Lung (tissue), 12 donors: ENCODE measurements around the gene LINC01488. TPM values are rescaled to one million over a fixed set of nuclear protein-coding genes. Genes with fewer than 3 reads are reported as not detected.

Experiments
- ATAC-seq: fragments of 200-7000 bp; cut with Tn5 transposase; one replicate; pipeline ENCODE4 v1.9.1; 2020; ENCODE audit warnings: moderate number of reproducible peaks; ENCODE audit not compliant: insufficient read depth, low FRiP score
- DNase-seq, 3 donors: peaks; one replicate each; pipeline ENCODE4 v3.0.0-alpha.2; 2013 to 2017
- H3K27ac ChIP-seq, 2 donors: one replicate each; pipeline ENCODE4 v1.5.1; 2013; ENCODE audit warnings: mild to moderate bottlenecking in 2 of 2, moderate library complexity in 2 of 2, control low read depth in 1 of 2, inconsistent platforms in 1 of 2, low read depth in 1 of 2, low read length in 1 of 2
- H3K27me3 ChIP-seq, 3 donors: one replicate each; pipeline ENCODE4 v1.5.1; 2013; ENCODE audit warnings: low read length in 2 of 3; ENCODE audit not compliant: control insufficient read depth in 3 of 3, insufficient read depth in 3 of 3
- H3K36me3 ChIP-seq, 4 donors: one replicate each; pipeline ENCODE4 v1.5.1; 2013; ENCODE audit warnings: low read length in 4 of 4, mild to moderate bottlenecking in 1 of 4, moderate library complexity in 1 of 4; ENCODE audit not compliant: control insufficient read depth in 4 of 4, insufficient read depth in 4 of 4
- H3K4me1 ChIP-seq, 5 donors: one replicate each; pipeline ENCODE4 v1.5.1; 2013; ENCODE audit warnings: low read length in 5 of 5, mild to moderate bottlenecking in 2 of 5, moderate library complexity in 1 of 5; ENCODE audit not compliant: control insufficient read depth in 5 of 5, insufficient read depth in 5 of 5
- H3K4me3 ChIP-seq: one replicate; pipeline ENCODE4 v1.5.1; 2013; ENCODE audit warnings: mild to moderate bottlenecking, control low read depth, moderate library complexity
- H3K9ac ChIP-seq, 2 donors: one replicate each; pipeline ENCODE4 v1.5.1; 2013; ENCODE audit warnings: low read length in 2 of 2, control low read depth in 1 of 2; ENCODE audit not compliant: insufficient read depth in 1 of 2
- H3K9me3 ChIP-seq, 4 donors: one replicate each; pipeline ENCODE4 v1.5.1; 2013; ENCODE audit warnings: low read length in 3 of 4, mild to moderate bottlenecking in 1 of 4, moderate library complexity in 1 of 4; ENCODE audit not compliant: control insufficient read depth in 4 of 4, insufficient read depth in 3 of 4
- CTCF ChIP-seq: IDR thresholded peaks from 2 replicates; pipeline ENCODE4 v1.5.1; 2012; ENCODE audit warnings: mild to moderate bottlenecking; ENCODE audit errors: control extremely low read depth, extremely low read depth
- WGBS, 2 donors: extraction: QIAGEN DNeasy Blood & Tissue Kit; methylation state at CpG; one replicate each; pipeline ENCODE4 v1.1.7; 2013; 5-methylcytosine and 5-hydroxymethylcytosine counted together
- polyA plus RNA-seq, 2 donors: library from polyadenylated mRNA; stranded (reverse); fragments of 200-250 nt; gene quantifications; one replicate each; pipeline ENCODE4 v1.2.1, GENCODE V29; 2013
- total RNA-seq, 2 donors: library from RNA; depleted of rRNA in 1 of 2; stranded (reverse); fragments of >200 nt in 1 of 2; gene quantifications; one replicate each; pipeline ENCODE4 v1.2.1, GENCODE V29; 2014 to 2021
- donor health status: control.
- donor health status: control.
- donor health status: Bipolar disorder and iron deficiency.
- donor health status: healthy.
- donor health status: DM: yes; HTN: yes; CAD: no.

Gene LINC01488
- total and polyA plus RNA-seq, 4 donors: not detected

- H3K4me3 ChIP-seq: no peak overlapping the region
- peaks cover 0 to 5% (median 0%) of the 10 kb centered on the region in 4 donors for H3K9me3 ChIP-seq
- no peak overlapping the region for H3K27ac ChIP-seq
- WGBS, 2 donors: 92 to 94% methylated on average over 9 of the region's 9 CpGs
- TF ChIP-seq CTCF: no peak
- DNase-seq (no peak), ATAC-seq (no peak)
- H3K9ac ChIP-seq: no peak overlapping the region
- H3K4me1 ChIP-seq: peaks cover 0 to 4% (median 0%) of the 10 kb centered on the region in 5 donors
- no peaks in the 10 kb centered on the region for H3K36me3 ChIP-seq
- H3K27me3 ChIP-seq: no peaks in the 10 kb centered on the region
Measured at GRCh38 chr11:69504127-69504526, 22.7 kb downstream of the LINC01488 start.

- DNase-seq: no peak
- Histone ChIP-seq H3K4me1 (peaks cover 0 to 4% (median 0%) of the 10 kb centered on the region in 5 donors), H3K4me3 (no peak overlapping the region), H3K27ac (no peak overlapping the region), H3K9ac (no peak overlapping the region), H3K27me3 (no peaks in the 10 kb centered on the region), H3K9me3 (peaks cover 0 to 5% (median 0%) of the 10 kb centered on the region in 4 donors), H3K36me3 (no peaks in the 10 kb centered on the region)
- no peak for ATAC-seq
- 92 to 94% methylated on average over 10 of the region's 10 CpGs for WGBS, 2 donors
- no peak for TF ChIP-seq CTCF
Measured at GRCh38 chr11:69504576-69505335, 23.3 kb downstream of the LINC01488 start.

- TF ChIP-seq CTCF: no peak
- H3K9me3 ChIP-seq: peaks cover 0 to 5% (median 0%) of the 10 kb centered on the region in 4 donors
- no peak overlapping the region for H3K27ac ChIP-seq
- DNase-seq (no peak), ATAC-seq (no peak)
- 33 to 47% methylated on average over 5 of the region's 5 CpGs for WGBS, 2 donors
- no peaks in the 10 kb centered on the region for H3K36me3 ChIP-seq
- H3K4me1 ChIP-seq: peaks cover 0 to 4% (median 0%) of the 10 kb centered on the region in 5 donors
- H3K9ac ChIP-seq: no peak overlapping the region
- no peaks in the 10 kb centered on the region for H3K27me3 ChIP-seq
- H3K4me3 ChIP-seq: no peak overlapping the region
Measured at GRCh38 chr11:69508974-69509373, 27.5 kb downstream of the LINC01488 start.
